Right lobe of liver (tissue), 4 donors: ENCODE measurements around the gene MICU1.

Source experiments
- POLR2A ChIP-seq: fragments of 450-650 bp; IDR thresholded peaks from one replicate; pipeline ENCODE4 v1.6.1; 2017; ENCODE audit warnings: antibody characterized with exemption, mild to moderate bottlenecking
- TF ChIP-seq, protein P1 (sequence below), 4 donors: fragments of 200-600 bp in 3 of 4; fragments of 450-650 bp in 1 of 4; IDR thresholded peaks; one replicate each; pipeline versions ENCODE4 v1.5.1 to v1.8.0; 2016 to 2022; ENCODE audit warnings: antibody characterized with exemption in 4 of 4, mild to moderate bottlenecking in 2 of 4
- donor health status: DM: no; HTN: no; CAD: no.
- donor health status: DM: no; HTN: no; CAD: no.
- donor health status: DM: no; HTN: yes; CAD: no.

- TF ChIP-seq, protein P1, sequence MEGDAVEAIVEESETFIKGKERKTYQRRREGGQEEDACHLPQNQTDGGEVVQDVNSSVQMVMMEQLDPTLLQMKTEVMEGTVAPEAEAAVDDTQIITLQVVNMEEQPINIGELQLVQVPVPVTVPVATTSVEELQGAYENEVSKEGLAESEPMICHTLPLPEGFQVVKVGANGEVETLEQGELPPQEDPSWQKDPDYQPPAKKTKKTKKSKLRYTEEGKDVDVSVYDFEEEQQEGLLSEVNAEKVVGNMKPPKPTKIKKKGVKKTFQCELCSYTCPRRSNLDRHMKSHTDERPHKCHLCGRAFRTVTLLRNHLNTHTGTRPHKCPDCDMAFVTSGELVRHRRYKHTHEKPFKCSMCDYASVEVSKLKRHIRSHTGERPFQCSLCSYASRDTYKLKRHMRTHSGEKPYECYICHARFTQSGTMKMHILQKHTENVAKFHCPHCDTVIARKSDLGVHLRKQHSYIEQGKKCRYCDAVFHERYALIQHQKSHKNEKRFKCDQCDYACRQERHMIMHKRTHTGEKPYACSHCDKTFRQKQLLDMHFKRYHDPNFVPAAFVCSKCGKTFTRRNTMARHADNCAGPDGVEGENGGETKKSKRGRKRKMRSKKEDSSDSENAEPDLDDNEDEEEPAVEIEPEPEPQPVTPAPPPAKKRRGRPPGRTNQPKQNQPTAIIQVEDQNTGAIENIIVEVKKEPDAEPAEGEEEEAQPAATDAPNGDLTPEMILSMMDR (IDR thresholded peaks at IDR 0.05): no peak
- no peak for TF ChIP-seq POLR2A
Measured at GRCh38 chr10:72593963-72594362, 31.9 kb downstream of the MICU1 start.
